Eye (tissue), 1 donor: ENCODE data around the gene GPSM3.
"Not testable (repeated sequence)": the region's sequence is repeated elsewhere in the genome, so short reads cannot be mapped to it uniquely, and the experiment has no call there.

Experiments
- DNase-seq: peaks from one replicate; pipeline ENCODE4 v3.0.0-alpha.2; 2015

GPSM3 gene

GRCh38 chr6:32148289-32149091 lies 44.0 kb downstream of the GPSM3 start:
- DNase-seq: peak; percentile 91

- no peak for DNase-seq
These were observed 44.9 kb downstream of the GPSM3 start for GRCh38 chr6:32147401-32148132.

GRCh38 chr6:32146687-32147086 lies 45.8 kb downstream of the GPSM3 start:
- no peak for DNase-seq

GRCh38 chr6:32146287-32146686 lies 46.2 kb downstream of the GPSM3 start:
- DNase-seq: no peak

DNA sequence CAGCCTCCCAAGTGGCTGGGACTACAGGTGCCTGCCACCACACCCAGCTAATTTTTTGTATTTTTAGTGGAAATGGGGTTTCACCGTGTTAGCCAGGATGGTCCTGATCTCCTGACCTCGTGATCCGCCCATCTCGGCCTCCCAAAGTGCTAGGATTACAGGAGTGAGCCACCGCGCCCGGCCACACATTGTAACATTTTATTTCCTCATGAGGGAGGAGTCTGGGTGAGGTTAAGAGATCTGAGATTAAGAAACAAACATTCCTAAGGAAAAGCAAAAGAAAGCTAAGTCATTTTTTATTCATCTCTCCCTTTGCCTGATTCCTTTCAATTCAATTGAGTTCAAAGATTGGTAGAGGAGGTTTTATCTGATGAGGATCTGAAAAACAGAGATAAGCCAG lies 48.2 kb downstream of the GPSM3 start:
- not testable (repeated sequence) for DNase-seq
